GM21786 (cell line): ENCODE measurements around the gene PYY.
"Not testable (repeated sequence)": the region's sequence is repeated elsewhere in the genome, so short reads cannot be mapped to it uniquely, and the experiment has no call there.

ENCODE experiments used
- ATAC-seq: cut with Tn5 transposase; IDR thresholded peaks from one replicate; pipeline ENCODE4 v1.9.1; 2021; ENCODE audit not compliant: unreplicated experiment

Gene PYY

GRCh38 chr17:43953746-43954145 lies at the start of gene PYY:
Gene PYY, minus strand, starts transcription at chr17:43953940. Its CDS starts 457 bp downstream, at chr17:43953483.
- no peak for ATAC-seq

- no peak for ATAC-seq
Observed at GRCh38 chr17:44002141-44002848, 48.6 kb upstream of the PYY start.

GRCh38 chr17:44001461-44001920 lies 47.8 kb upstream of the PYY start:
- ATAC-seq, result no peak

GRCh38 chr17:44000871-44001460 lies 47.2 kb upstream of the PYY start:
- no peak for ATAC-seq

- no peak for ATAC-seq
Observed at GRCh38 chr17:44000141-44000860, 46.6 kb upstream of the PYY start.

GRCh38 chr17:43999024-43999423 lies 45.3 kb upstream of the PYY start:
- ATAC-seq, result no peak

GRCh38 chr17:43998552-43998951 lies 44.8 kb upstream of the PYY start:
- no peak for ATAC-seq

GRCh38 chr17:43997180-43997579 lies 43.4 kb upstream of the PYY start:
- not testable (repeated sequence) for ATAC-seq

- ATAC-seq, result no peak
Observed at GRCh38 chr17:43995150-43995471, 41.4 kb upstream of the PYY start.

- ATAC-seq, result no peak
Observed at GRCh38 chr17:43994272-43995149, 40.8 kb upstream of the PYY start.

- no peak for ATAC-seq
Observed at GRCh38 chr17:43992641-43993040, 38.9 kb upstream of the PYY start.

- ATAC-seq, result no peak
Observed at GRCh38 chr17:43988301-43988700, 34.6 kb upstream of the PYY start.

GRCh38 chr17:43987131-43988021 lies 33.6 kb upstream of the PYY start:
- no peak for ATAC-seq

- no peak for ATAC-seq
Observed at GRCh38 chr17:43986225-43986981, 32.7 kb upstream of the PYY start.

GRCh38 chr17:43984521-43984920 lies 30.8 kb upstream of the PYY start:
- ATAC-seq, result no peak

- ATAC-seq, result no peak
Observed at GRCh38 chr17:43983515-43984411, 30.0 kb upstream of the PYY start.

GRCh38 chr17:43983196-43983514 lies 29.4 kb upstream of the PYY start:
- ATAC-seq, result no peak

GRCh38 chr17:43982171-43982570 lies 28.4 kb upstream of the PYY start:
- ATAC-seq, result no peak

GRCh38 chr17:43979671-43980070 lies 25.9 kb upstream of the PYY start:
- no peak for ATAC-seq
